Tibial artery (tissue), 4 donors: ENCODE measurements around the gene DUS2.
"Not testable (repeated sequence)": the region's sequence is repeated elsewhere in the genome, so short reads cannot be mapped to it uniquely, and the experiment has no call there.

Experiments used
- DNase-seq, 2 donors: peaks; one replicate each; pipeline ENCODE4 v3.0.0-alpha.2; 2019
- H3K27ac ChIP-seq, 2 donors: fragments of 200-600 bp; sonication (generic) in 1 of 2; 1 replicate in 1 of 2; 2 replicates in 1 of 2; pipeline ENCODE4 v1.5.1; 2018 to 2019; ENCODE audit warnings: mild to moderate bottlenecking in 1 of 2
- H3K27me3 ChIP-seq, 2 donors: fragments of 200-600 bp; sonication (generic) in 1 of 2; one replicate each; pipeline versions ENCODE4 v1.5.1 to v1.6.0; 2016 to 2019
- H3K36me3 ChIP-seq, 3 donors: fragments of 200-600 bp; sonication (generic) in 2 of 3; one replicate each; pipeline ENCODE4 v1.5.1; 2016 to 2019; ENCODE audit warnings: mild to moderate bottlenecking in 2 of 3
- H3K4me1 ChIP-seq, 4 donors: fragments of 200-600 bp; sonication (generic) in 2 of 4; 1 replicate in 3 of 4; 2 replicates in 1 of 4; pipeline ENCODE4 v1.5.1; 2016 to 2019
- H3K4me3 ChIP-seq, 2 donors: fragments of 200-600 bp; sonication (generic) in 1 of 2; 1 replicate in 1 of 2; 2 replicates in 1 of 2; pipeline ENCODE4 v1.5.1; 2018 to 2019; ENCODE audit warnings: mild to moderate bottlenecking in 2 of 2
- H3K9me3 ChIP-seq, 3 donors: fragments of 200-600 bp; sonication (generic) in 1 of 3; one replicate each; pipeline ENCODE4 v1.5.1; 2016 to 2019
- CTCF ChIP-seq, 2 experiments: fragments of 200-600 bp in 1 of 2; fragments of 450-650 bp in 1 of 2; IDR thresholded peaks; one replicate each; pipeline ENCODE4 v1.5.1; 2017 to 2019; ENCODE audit warnings: antibody characterized with exemption in 2 of 2, mild to moderate bottlenecking in 1 of 2, moderate library complexity in 1 of 2
- intact Hi-C: fragments of 100-400 bp; cut with DNase I; formaldehyde crosslinking; loops from one replicate; pipeline ENCODE4 v1.15.0; 2023; ENCODE audit warnings: low total_unique reads

The DUS2 gene

DNA sequence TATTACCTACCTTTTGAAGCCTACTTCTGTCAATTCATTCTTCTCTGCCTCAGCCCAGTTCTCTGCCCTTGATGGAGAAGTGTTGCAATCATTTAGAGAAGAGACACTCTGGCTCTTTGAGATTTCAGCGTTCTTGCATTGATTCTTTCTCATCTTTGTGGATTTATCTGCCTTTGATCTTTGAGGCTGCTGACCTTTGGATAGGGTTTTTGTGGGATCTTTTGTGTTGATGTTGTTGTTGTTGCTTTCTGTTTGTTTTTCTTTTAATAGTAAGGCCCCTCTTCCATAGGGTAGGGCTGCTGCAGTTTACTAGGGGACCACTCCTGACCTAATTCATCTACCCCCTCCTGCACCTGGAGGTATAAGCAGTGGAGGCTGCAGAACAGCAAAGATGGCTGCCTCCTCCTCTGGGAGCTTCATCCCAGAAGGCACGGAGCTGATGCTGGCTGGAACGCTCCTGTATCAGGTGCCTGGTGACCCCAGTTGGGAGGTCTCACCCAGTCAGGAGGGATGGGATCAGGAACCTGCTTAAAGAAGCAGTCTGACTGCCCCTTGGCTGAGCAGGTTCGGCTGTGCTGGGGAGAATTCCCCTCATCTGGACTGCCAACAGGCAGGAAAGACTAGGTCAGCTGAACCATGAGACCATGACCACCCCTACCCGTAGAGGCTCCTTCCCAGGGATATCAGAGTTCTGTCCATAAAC lies 90.1 kb downstream of the DUS2 start:
- peaks cover 0 to 29% (median 3%) of the 10 kb centered on the region in 3 donors for H3K9me3 ChIP-seq
- no peak for TF ChIP-seq CTCF (IDR thresholded peaks at IDR 0.05)
- no peak overlapping the region for H3K27ac ChIP-seq
- H3K4me1 ChIP-seq: peaks cover 0 to 5% (median 1%) of the 10 kb centered on the region in 4 donors
- H3K4me3 ChIP-seq: no peak overlapping the region
- intact Hi-C loops: no loop called here
- no peaks in the 10 kb centered on the region for H3K27me3 ChIP-seq
- no peak for DNase-seq
- no peaks in the 10 kb centered on the region for H3K36me3 ChIP-seq

DNA sequence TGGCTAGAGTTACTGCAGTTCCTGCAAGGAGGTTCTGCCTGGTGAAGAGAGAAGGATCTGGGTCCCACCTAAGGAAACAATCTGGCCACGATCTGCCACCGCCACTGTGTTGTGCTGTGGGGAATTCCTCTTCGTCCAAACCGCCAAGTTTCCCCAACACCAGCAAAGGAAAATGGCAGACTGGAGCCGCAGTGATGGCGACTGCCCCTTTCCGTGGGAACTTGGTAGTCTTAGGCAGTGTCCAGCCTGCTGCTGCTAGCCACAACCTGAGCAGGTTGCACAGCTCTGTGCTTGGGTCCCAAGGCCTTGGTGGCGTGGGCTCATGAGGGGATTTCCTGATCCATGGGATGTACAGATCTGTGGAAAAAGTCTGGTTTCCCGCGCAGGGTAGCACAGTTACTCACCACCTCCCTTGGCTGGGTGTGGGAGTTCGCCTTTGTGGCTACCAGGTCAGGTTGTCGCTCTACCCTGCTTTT lies 90.7 kb downstream of the DUS2 start:
- Histone ChIP-seq H3K4me3 (no peak overlapping the region), H3K27me3 (no peaks in the 10 kb centered on the region), H3K36me3 (no peaks in the 10 kb centered on the region), H3K27ac (no peak overlapping the region), H3K4me1 (peaks cover 0 to 5% (median 1%) of the 10 kb centered on the region in 4 donors), H3K9me3 (peaks cover 0 to 28% (median under 1%) of the 10 kb centered on the region in 3 donors)
- TF ChIP-seq CTCF (IDR thresholded peaks at IDR 0.05): no peak
- intact Hi-C loops: no loop called here
- DNase-seq: no peak

GRCh38 chr16:68114939-68115338 lies 91.9 kb downstream of the DUS2 start:
- H3K4me3 ChIP-seq, DNase-seq, H3K4me1 ChIP-seq, H3K27ac ChIP-seq, intact Hi-C loops, H3K36me3 ChIP-seq, H3K27me3 ChIP-seq: not testable (repeated sequence)
- peaks cover 0 to 18% (median 0%) of the 10 kb centered on the region in 3 donors for H3K9me3 ChIP-seq

DNA sequence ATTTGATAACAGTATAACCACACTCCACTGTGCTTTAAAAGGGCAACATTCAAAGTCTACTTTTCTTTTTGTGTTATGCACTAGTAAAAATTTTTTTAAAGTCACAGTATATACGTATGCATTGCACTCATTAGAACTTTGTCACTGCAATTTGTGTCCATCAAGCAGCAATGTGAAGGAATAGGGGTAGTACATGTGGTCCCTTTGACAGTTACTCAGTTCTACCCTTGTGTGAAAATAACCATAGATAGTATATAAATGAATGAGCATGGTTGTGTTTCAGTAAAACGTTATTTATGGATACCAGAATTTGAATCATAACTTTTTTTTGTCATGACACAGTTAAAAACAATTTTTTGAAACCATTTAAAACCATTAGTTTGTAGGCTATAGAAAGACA lies 92.8 kb downstream of the DUS2 start:
- no peak for TF ChIP-seq CTCF (IDR thresholded peaks at IDR 0.05)
- H3K4me1 ChIP-seq: peaks cover 0 to 5% (median 1%) of the 10 kb centered on the region in 4 donors
- H3K9me3 ChIP-seq: peaks cover 0 to 10% (median 0%) of the 10 kb centered on the region in 3 donors
- no peak overlapping the region for H3K27ac ChIP-seq
- intact Hi-C loops: no loop called here
- H3K36me3 ChIP-seq: no peaks in the 10 kb centered on the region
- H3K4me3 ChIP-seq: no peak overlapping the region
- no peak for DNase-seq
- no peaks in the 10 kb centered on the region for H3K27me3 ChIP-seq

- DNase-seq: no peak
- Histone ChIP-seq H3K36me3 (no peaks in the 10 kb centered on the region), H3K9me3 (peaks cover 0 to 5% (median 0%) of the 10 kb centered on the region in 3 donors), H3K27ac (no peak overlapping the region), H3K4me3 (no peak overlapping the region), H3K4me1 (peaks cover 0 to 5% (median 1%) of the 10 kb centered on the region in 4 donors), H3K27me3 (no peaks in the 10 kb centered on the region)
- peak in 1 of 2 experiments; percentile 12 for TF ChIP-seq CTCF (IDR thresholded peaks at IDR 0.05)
- intact Hi-C loops: no loop called here
Measured at GRCh38 chr16:68116256-68116867, 93.3 kb downstream of the DUS2 start.

DNA sequence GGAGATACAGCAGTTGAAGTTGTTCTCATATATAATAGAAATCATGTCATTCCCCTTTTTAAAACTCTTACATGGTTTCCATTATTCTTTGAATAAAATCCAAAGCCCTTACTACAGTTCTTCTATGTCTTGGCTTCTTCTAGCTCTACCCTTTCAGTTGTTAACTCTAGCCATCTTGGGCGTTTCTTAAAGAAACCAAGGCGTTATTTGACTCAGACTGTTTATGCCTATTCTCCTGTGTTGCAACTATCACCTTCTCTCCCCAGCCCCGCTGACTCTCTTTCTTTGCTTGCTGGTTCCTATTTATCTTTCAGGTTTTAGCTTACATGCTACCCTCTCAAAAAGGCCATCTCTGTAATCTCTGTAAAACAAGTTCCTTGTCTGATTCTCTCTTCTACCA lies 94.8 kb downstream of the DUS2 start:
- no peak for DNase-seq
- no peaks in the 10 kb centered on the region for H3K27me3 ChIP-seq
- intact Hi-C loops: no loop called here
- no peak overlapping the region for H3K27ac ChIP-seq
- no peak for TF ChIP-seq CTCF (IDR thresholded peaks at IDR 0.05)
- H3K4me1 ChIP-seq: peaks cover 0 to 5% (median 1%) of the 10 kb centered on the region in 4 donors
- H3K36me3 ChIP-seq: peaks cover 0 to 7% (median 0%) of the 10 kb centered on the region in 3 donors
- no peak overlapping the region for H3K4me3 ChIP-seq
- no peaks in the 10 kb centered on the region for H3K9me3 ChIP-seq

DNA sequence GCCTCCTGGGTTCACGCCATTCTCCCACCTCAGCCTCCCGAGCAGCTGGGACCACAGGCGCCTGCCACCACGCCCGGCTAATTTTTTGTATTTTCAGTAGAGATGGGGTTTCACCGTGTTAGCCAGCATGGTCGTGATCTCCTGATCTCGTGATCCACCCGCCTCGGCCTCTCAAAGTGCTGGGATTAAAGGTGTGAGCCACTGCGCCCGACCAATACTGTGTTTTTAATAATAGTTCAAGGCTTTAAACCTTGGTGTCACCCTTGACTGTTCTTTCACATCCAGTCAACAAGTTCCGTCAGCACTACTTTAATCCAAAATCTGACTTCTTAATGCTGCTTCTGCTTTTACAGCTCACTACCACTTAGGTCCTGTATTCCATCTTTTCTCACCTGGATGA lies 95.9 kb downstream of the DUS2 start:
- H3K4me1 ChIP-seq, H3K9me3 ChIP-seq, H3K36me3 ChIP-seq, intact Hi-C loops, H3K27ac ChIP-seq, H3K27me3 ChIP-seq, H3K4me3 ChIP-seq, DNase-seq: not testable (repeated sequence)

DNA sequence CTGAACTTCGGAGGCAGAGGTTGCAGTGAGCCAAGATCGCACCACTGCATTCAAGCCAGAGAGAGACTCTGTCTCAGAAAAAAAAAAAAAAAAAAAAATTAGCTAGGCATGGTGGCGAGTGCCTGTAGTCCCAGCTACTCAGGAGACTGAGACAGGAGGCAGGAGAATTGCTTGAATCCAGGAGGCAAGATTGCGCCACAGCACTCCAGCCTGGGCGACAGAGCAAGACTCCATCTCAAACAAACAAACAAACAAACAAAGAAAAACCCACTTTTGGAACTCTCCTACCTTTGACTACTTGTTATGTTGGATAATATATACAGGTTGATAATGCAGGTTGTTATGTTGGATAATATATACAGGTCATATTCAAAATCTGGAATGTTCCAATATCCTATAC lies 97.4 kb downstream of the DUS2 start:
- H3K4me3 ChIP-seq, H3K27ac ChIP-seq, H3K9me3 ChIP-seq, H3K4me1 ChIP-seq, DNase-seq, H3K27me3 ChIP-seq, H3K36me3 ChIP-seq, intact Hi-C loops: not testable (repeated sequence)
